Measurements from ENCODE around the gene MYO1E. TPM values are rescaled to one million over a fixed set of nuclear protein-coding genes. Genes with fewer than 3 reads are reported as not detected.
"Not testable (repeated sequence)": the region's sequence is repeated elsewhere in the genome, so short reads cannot be mapped to it uniquely, and the experiment has no call there.

Gene MYO1E
- polyA plus RNA-seq, 4 donors, result 32.3 to 164 (median 104) TPM

DNA sequence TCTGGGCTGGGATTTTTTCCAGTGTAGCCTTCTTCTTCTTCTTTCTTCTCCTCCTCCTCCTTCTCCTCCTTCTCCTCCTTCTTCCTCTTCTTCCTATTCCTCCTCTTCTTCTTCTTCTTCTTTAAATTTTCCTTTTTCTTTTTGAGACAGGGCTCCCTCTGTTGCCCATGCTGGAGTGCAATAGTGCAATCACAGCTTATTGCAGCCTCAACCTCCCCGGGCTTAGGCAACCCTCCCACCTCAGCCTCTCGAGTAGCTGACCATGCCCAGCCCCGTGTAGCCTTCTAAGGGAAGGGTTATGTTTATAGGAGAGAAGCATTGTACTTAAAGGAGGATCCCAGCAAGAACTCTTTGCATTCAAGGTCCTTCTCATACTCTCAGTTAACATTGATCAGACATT lies 24.0 kb upstream of the MYO1E start:
- 38 to 53% (median 45%) methylated on average over 3 of the region's 3 CpGs for WGBS, 3 donors
- H3K36me3 ChIP-seq (ENCODE audit: control insufficient read depth in 3 of 3, insufficient read depth in 2 of 3, low read depth in 1 of 3, low read length in 3 of 3), result no peaks in the 10 kb centered on the region
- no peak overlapping the region for H3K4me3 ChIP-seq (ENCODE audit: low read depth in 1 of 3, low read length in 3 of 3)
- H3K4me1 ChIP-seq (ENCODE audit: control insufficient read depth in 3 of 3, insufficient read depth in 2 of 3, low read depth in 1 of 3, low read length in 2 of 3), result peaks cover 0 to 4% (median 0%) of the 10 kb centered on the region in 3 donors
- DNase-seq (no peak), FAIRE-seq (no peak)
- no peaks in the 10 kb centered on the region for H3K27me3 ChIP-seq (ENCODE audit: control insufficient read depth in 3 of 3, insufficient read depth in 3 of 3, low read length in 3 of 3)
- H3K27ac ChIP-seq (ENCODE audit: low read depth in 1 of 3, low read length in 2 of 3), result no peak overlapping the region
- no peaks in the 10 kb centered on the region for H3K9me3 ChIP-seq (ENCODE audit: control insufficient read depth in 2 of 2, insufficient read depth in 1 of 2, low read depth in 1 of 2, low read length in 1 of 2)

DNA sequence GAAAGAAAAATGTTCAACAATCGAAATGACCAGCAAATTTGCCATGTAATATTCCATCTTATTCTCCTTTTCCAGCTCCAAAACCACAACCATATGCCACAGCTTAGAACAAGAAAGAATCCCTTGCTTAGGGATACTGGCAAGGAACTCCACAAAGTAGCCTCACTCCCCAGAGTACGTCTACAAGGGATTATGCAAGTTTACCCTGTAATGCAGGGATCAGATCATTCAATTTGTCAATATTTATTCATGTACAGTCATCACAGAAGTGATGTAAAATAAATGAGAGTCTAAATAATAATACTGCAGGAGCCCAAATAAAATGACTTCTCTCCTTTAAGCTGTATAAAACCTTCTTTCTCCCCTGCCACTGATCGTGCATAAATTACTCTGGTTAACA lies 23.5 kb upstream of the MYO1E start:
- DNase-seq (no peak), FAIRE-seq (no peak)
- Histone ChIP-seq H3K4me1 (ENCODE audit: control insufficient read depth in 3 of 3, insufficient read depth in 2 of 3, low read depth in 1 of 3, low read length in 2 of 3) (peaks cover 0 to 4% (median 0%) of the 10 kb centered on the region in 3 donors), H3K9me3 (ENCODE audit: control insufficient read depth in 2 of 2, insufficient read depth in 1 of 2, low read depth in 1 of 2, low read length in 1 of 2) (no peaks in the 10 kb centered on the region), H3K27ac (ENCODE audit: low read depth in 1 of 3, low read length in 2 of 3) (no peak overlapping the region), H3K4me3 (ENCODE audit: low read depth in 1 of 3, low read length in 3 of 3) (no peak overlapping the region), H3K27me3 (ENCODE audit: control insufficient read depth in 3 of 3, insufficient read depth in 3 of 3, low read length in 3 of 3) (no peaks in the 10 kb centered on the region), H3K36me3 (ENCODE audit: control insufficient read depth in 3 of 3, insufficient read depth in 2 of 3, low read depth in 1 of 3, low read length in 3 of 3) (no peaks in the 10 kb centered on the region)
- WGBS, 3 donors, result 44 to 61% (median 48%) methylated on average over 3 of the region's 3 CpGs

DNA sequence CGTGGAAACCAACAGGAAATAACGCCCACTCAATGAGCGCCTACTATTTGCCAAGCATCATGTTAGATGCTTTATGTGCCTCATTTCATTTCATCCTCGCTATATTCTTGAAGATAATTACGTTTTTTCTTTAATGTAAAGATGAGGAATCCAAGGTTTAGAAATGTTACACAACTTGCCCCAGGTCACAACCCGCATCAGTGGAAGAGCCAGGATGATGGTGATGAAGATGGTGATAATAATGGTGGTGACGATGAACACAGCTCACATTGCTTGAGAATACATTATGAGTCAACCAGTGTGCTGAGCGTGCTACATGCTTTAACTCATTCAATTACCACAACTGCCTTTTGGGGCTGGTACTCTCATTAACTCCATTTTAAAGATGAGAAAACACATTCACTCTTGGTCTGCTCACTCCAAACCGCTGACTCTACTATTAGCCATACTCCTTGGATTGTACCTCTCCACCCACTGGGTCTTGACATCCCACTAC lies 21.5 kb upstream of the MYO1E start:
- H3K27ac ChIP-seq (ENCODE audit: low read depth in 1 of 3, low read length in 2 of 3), result no peak overlapping the region
- DNase-seq, result no peak
- WGBS, 3 donors, result 83 to 94% (median 90%) methylated on average over 9 of the region's 9 CpGs
- H3K9me3 ChIP-seq (ENCODE audit: control insufficient read depth in 2 of 2, insufficient read depth in 1 of 2, low read depth in 1 of 2, low read length in 1 of 2), result no peaks in the 10 kb centered on the region
- peaks cover 0 to 4% (median 0%) of the 10 kb centered on the region in 3 donors for H3K4me1 ChIP-seq (ENCODE audit: control insufficient read depth in 3 of 3, insufficient read depth in 2 of 3, low read depth in 1 of 3, low read length in 2 of 3)
- no peaks in the 10 kb centered on the region for H3K27me3 ChIP-seq (ENCODE audit: control insufficient read depth in 3 of 3, insufficient read depth in 3 of 3, low read length in 3 of 3)
- no peak overlapping the region for H3K4me3 ChIP-seq (ENCODE audit: low read depth in 1 of 3, low read length in 3 of 3)
- FAIRE-seq, result no peak
- H3K36me3 ChIP-seq (ENCODE audit: control insufficient read depth in 3 of 3, insufficient read depth in 2 of 3, low read depth in 1 of 3, low read length in 3 of 3), result peaks cover 0 to 2% (median 0%) of the 10 kb centered on the region in 3 donors

DNA sequence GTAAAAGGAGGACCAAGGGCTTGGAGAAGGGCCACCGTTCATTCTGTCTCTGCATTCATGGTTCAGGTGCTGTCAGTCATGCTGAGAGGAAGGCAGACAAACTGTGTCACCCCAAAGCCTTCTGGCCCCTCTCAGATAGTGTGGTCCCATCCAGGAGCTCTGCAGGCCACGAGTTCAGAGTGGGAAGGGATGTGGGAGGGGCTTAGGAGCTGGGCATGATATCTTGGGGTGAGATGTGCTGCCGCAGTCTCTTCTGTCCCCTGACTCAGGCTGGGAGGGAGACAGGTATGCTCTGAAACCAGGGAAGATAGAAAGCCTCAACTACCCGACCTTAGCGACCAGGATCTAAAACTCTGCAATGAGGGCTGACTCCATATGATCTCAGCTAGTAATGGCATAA lies 19.6 kb upstream of the MYO1E start:
- peaks cover 0 to 4% (median 0%) of the 10 kb centered on the region in 3 donors for H3K4me1 ChIP-seq (ENCODE audit: control insufficient read depth in 3 of 3, insufficient read depth in 2 of 3, low read depth in 1 of 3, low read length in 2 of 3)
- H3K36me3 ChIP-seq (ENCODE audit: control insufficient read depth in 3 of 3, insufficient read depth in 2 of 3, low read depth in 1 of 3, low read length in 3 of 3), result peaks cover 0 to 2% (median 0%) of the 10 kb centered on the region in 3 donors
- H3K9me3 ChIP-seq (ENCODE audit: control insufficient read depth in 2 of 2, insufficient read depth in 1 of 2, low read depth in 1 of 2, low read length in 1 of 2), result no peaks in the 10 kb centered on the region
- FAIRE-seq (no peak), DNase-seq (no peak)
- H3K4me3 ChIP-seq (ENCODE audit: low read depth in 1 of 3, low read length in 3 of 3), result no peak overlapping the region
- no peaks in the 10 kb centered on the region for H3K27me3 ChIP-seq (ENCODE audit: control insufficient read depth in 3 of 3, insufficient read depth in 3 of 3, low read length in 3 of 3)
- WGBS, 3 donors, result 73 to 78% (median 76%) methylated on average over 5 of the region's 5 CpGs
- H3K27ac ChIP-seq (ENCODE audit: low read depth in 1 of 3, low read length in 2 of 3), result no peak overlapping the region

DNA sequence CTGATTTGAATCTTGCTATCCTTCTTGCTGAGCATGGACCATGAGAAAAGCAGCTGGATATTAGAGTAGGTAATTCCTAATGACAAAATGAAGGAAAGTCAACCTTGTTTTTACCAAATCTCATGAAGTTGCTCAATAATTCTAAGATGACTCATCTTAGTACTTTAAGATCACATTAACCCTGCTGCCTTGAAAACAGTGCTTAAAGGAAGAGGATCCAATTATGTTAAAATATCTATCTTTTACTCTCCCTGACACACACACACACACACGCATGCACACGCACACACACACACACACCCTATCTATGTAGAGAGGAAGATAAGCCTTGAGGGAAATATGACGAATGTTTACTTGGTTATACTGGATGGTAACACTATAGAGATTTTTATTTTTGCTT lies 16.0 kb upstream of the MYO1E start:
- no peak overlapping the region for H3K4me3 ChIP-seq (ENCODE audit: low read depth in 1 of 3, low read length in 3 of 3)
- no peaks in the 10 kb centered on the region for H3K27me3 ChIP-seq (ENCODE audit: control insufficient read depth in 3 of 3, insufficient read depth in 3 of 3, low read length in 3 of 3)
- H3K9me3 ChIP-seq (ENCODE audit: control insufficient read depth in 2 of 2, insufficient read depth in 1 of 2, low read depth in 1 of 2, low read length in 1 of 2), result no peaks in the 10 kb centered on the region
- WGBS, 3 donors, result 81 to 84% (median 83%) methylated on average over 3 of the region's 3 CpGs
- H3K36me3 ChIP-seq (ENCODE audit: control insufficient read depth in 3 of 3, insufficient read depth in 2 of 3, low read depth in 1 of 3, low read length in 3 of 3), result peaks cover 0 to 5% (median 0%) of the 10 kb centered on the region in 3 donors
- DNase-seq (no peak), FAIRE-seq (no peak)
- peaks cover 0 to 4% (median 0%) of the 10 kb centered on the region in 3 donors for H3K4me1 ChIP-seq (ENCODE audit: control insufficient read depth in 3 of 3, insufficient read depth in 2 of 3, low read depth in 1 of 3, low read length in 2 of 3)
- no peak overlapping the region for H3K27ac ChIP-seq (ENCODE audit: low read depth in 1 of 3, low read length in 2 of 3)

DNA sequence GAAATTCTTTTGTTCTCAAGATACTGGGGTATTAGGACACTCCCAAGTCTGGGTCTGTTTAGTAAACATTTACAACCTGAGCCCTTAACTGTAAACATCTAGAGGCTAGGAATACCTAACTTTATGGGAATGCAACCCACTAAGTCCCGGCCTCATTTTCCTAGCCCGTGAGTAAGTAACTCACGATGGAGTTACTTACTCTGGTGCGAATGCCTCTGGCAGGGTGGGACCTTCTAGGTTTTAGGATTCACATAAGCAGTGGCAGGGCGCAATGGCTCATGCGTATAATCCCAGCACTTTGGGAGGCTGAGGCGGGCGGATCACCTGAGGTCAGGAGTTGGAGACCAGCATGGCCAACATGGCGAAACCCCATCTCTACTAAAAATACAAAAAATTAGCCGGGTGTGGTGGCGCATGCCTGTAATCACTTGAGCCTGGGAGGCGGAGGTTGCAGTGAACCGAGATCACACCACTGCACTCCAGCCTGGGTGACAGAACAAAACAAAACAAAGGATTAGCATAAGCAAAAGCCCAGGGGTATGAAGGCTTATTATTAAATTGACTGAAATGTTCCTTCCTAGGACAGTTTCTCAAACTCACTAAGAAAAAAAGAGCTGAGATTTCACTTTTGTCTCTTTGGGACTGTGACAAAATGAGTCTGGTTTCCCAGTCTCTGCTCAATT lies 14.7 kb upstream of the MYO1E start:
- not testable (repeated sequence) for FAIRE-seq; H3K4me1 ChIP-seq (ENCODE audit: control insufficient read depth in 3 of 3, insufficient read depth in 2 of 3, low read depth in 1 of 3, low read length in 2 of 3); H3K27ac ChIP-seq (ENCODE audit: low read depth in 1 of 3, low read length in 2 of 3); H3K9me3 ChIP-seq (ENCODE audit: control insufficient read depth in 2 of 2, insufficient read depth in 1 of 2, low read depth in 1 of 2, low read length in 1 of 2); H3K4me3 ChIP-seq (ENCODE audit: low read depth in 1 of 3, low read length in 3 of 3); H3K27me3 ChIP-seq (ENCODE audit: control insufficient read depth in 3 of 3, insufficient read depth in 3 of 3, low read length in 3 of 3); H3K36me3 ChIP-seq (ENCODE audit: control insufficient read depth in 3 of 3, insufficient read depth in 2 of 3, low read depth in 1 of 3, low read length in 3 of 3); DNase-seq
- WGBS, 3 donors, result 92 to 95% (median 95%) methylated on average over 13 of the region's 13 CpGs

DNA sequence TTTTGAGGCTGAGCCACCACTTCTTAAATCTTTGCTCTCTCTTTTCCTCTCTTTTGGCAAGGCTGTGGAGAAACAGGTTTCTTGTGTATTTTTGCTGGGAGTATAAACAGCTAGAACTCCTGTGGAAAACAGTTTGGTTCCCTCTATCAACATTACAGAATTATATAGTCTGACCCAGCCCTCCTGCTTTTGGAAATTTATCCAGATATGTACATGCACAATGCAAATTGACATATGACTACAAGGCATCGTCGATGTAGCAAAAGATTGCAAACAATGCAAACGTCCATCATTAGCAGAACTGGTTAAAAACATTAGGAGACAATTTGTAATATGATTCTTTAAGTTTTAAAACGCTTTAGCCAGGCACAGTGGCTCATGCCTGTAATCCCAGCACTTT lies 12.5 kb upstream of the MYO1E start:
- Histone ChIP-seq H3K36me3 (ENCODE audit: control insufficient read depth in 3 of 3, insufficient read depth in 2 of 3, low read depth in 1 of 3, low read length in 3 of 3) (peaks cover 0 to 8% (median 0%) of the 10 kb centered on the region in 3 donors), H3K27me3 (ENCODE audit: control insufficient read depth in 3 of 3, insufficient read depth in 3 of 3, low read length in 3 of 3) (no peaks in the 10 kb centered on the region), H3K4me3 (ENCODE audit: low read depth in 1 of 3, low read length in 3 of 3) (no peak overlapping the region), H3K27ac (ENCODE audit: low read depth in 1 of 3, low read length in 2 of 3) (no peak overlapping the region), H3K4me1 (ENCODE audit: control insufficient read depth in 3 of 3, insufficient read depth in 2 of 3, low read depth in 1 of 3, low read length in 2 of 3) (peaks cover 0 to 9% (median 0%) of the 10 kb centered on the region in 3 donors), H3K9me3 (ENCODE audit: control insufficient read depth in 2 of 2, insufficient read depth in 1 of 2, low read depth in 1 of 2, low read length in 1 of 2) (no peaks in the 10 kb centered on the region)
- 86 to 90% (median 90%) methylated on average over 4 of the region's 4 CpGs for WGBS, 3 donors
- FAIRE-seq (no peak), DNase-seq (no peak)

DNA sequence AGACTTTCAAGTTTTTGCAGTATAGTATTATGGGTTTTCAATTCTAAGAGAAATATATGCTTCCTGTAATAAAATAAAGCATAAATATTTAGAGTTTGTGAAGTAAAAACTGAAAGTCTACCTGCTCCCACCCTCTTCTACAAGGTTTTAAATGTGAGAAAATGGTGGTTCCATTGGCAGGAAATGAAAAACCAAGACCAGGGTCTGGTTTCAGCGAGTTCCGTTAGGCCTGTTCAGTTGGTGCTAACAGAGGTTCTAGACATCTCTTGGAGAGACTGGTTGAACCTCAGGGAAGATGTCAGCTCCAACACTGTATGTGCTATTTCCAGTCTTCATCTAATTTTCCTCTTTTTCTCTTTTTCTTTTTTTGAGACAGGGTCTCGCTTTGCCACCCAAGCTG lies 11.8 kb upstream of the MYO1E start:
- DNase-seq (peak in 1 of 2 donors; percentile 26), FAIRE-seq (no peak)
- H3K27ac ChIP-seq (ENCODE audit: low read depth in 1 of 3, low read length in 2 of 3), result no peak overlapping the region
- peaks cover 0 to 13% (median 0%) of the 10 kb centered on the region in 3 donors for H3K4me1 ChIP-seq (ENCODE audit: control insufficient read depth in 3 of 3, insufficient read depth in 2 of 3, low read depth in 1 of 3, low read length in 2 of 3)
- peaks cover 0 to 6% (median 0%) of the 10 kb centered on the region in 3 donors for H3K36me3 ChIP-seq (ENCODE audit: control insufficient read depth in 3 of 3, insufficient read depth in 2 of 3, low read depth in 1 of 3, low read length in 3 of 3)
- 78 to 94% (median 79%) methylated on average over 3 of the region's 3 CpGs for WGBS, 3 donors
- no peaks in the 10 kb centered on the region for H3K27me3 ChIP-seq (ENCODE audit: control insufficient read depth in 3 of 3, insufficient read depth in 3 of 3, low read length in 3 of 3)
- no peaks in the 10 kb centered on the region for H3K9me3 ChIP-seq (ENCODE audit: control insufficient read depth in 2 of 2, insufficient read depth in 1 of 2, low read depth in 1 of 2, low read length in 1 of 2)
- no peak overlapping the region for H3K4me3 ChIP-seq (ENCODE audit: low read depth in 1 of 3, low read length in 3 of 3)
